GM18867 (cell line): ENCODE measurements around the gene SFXN5.
A peak's percentile ranks its signal among the peaks of the same experiment; 100 is the strongest.
"Not testable (repeated sequence)": the region's sequence is repeated elsewhere in the genome, so short reads cannot be mapped to it uniquely, and the experiment has no call there.

Source experiments
- ATAC-seq: cut with Tn5 transposase; IDR thresholded peaks from one replicate; pipeline ENCODE4 v1.9.1; 2021; ENCODE audit warnings: mild to moderate bottlenecking, moderate library complexity; ENCODE audit not compliant: unreplicated experiment

Gene SFXN5

DNA sequence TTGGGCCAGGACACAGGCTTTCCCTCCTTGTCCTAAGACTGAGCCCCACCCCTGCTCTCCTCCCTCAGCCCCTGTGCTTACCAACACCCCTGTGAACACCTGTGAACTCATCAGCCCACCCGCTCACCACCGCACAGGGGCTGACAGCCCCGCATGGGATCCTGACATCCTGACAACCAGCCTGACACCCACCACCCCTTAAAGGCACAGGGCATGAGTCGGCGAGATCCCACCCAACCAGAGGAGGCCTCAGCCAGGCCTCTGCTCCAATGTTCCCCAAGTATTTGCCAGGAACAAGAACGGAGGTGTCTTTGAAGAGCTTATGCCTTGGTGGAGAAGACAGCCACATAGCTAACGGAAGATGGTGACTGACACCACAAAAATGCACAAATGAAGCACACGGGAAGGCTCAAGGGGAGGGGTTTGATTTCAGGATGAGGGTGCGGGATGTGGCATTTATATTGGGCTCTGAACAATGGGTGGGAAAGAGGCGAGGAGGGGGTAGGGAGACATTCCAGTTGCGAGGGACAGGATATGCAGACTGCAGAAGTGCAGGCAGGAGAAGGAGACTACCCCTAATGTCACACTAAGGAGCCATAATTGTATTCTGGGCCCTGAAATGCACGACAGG is 30.2 kb upstream of the SFXN5 start:
- no peak for ATAC-seq

GRCh38 chr2:73100956-73101355 is 29.4 kb upstream of the SFXN5 start:
- ATAC-seq, result no peak

GRCh38 chr2:73099486-73099885 is 28.0 kb upstream of the SFXN5 start:
- ATAC-seq, result no peak

GRCh38 chr2:73095910-73096309 is 24.4 kb upstream of the SFXN5 start:
- no peak for ATAC-seq

- not testable (repeated sequence) for ATAC-seq
Measured at GRCh38 chr2:73093601-73094218, 22.2 kb upstream of the SFXN5 start.

- no peak for ATAC-seq
Measured at GRCh38 chr2:73092146-73092783, 20.8 kb upstream of the SFXN5 start.

GRCh38 chr2:73091696-73092095 is 20.2 kb upstream of the SFXN5 start:
- ATAC-seq, result no peak

GRCh38 chr2:73091164-73091563 is 19.7 kb upstream of the SFXN5 start:
- ATAC-seq, result no peak

DNA sequence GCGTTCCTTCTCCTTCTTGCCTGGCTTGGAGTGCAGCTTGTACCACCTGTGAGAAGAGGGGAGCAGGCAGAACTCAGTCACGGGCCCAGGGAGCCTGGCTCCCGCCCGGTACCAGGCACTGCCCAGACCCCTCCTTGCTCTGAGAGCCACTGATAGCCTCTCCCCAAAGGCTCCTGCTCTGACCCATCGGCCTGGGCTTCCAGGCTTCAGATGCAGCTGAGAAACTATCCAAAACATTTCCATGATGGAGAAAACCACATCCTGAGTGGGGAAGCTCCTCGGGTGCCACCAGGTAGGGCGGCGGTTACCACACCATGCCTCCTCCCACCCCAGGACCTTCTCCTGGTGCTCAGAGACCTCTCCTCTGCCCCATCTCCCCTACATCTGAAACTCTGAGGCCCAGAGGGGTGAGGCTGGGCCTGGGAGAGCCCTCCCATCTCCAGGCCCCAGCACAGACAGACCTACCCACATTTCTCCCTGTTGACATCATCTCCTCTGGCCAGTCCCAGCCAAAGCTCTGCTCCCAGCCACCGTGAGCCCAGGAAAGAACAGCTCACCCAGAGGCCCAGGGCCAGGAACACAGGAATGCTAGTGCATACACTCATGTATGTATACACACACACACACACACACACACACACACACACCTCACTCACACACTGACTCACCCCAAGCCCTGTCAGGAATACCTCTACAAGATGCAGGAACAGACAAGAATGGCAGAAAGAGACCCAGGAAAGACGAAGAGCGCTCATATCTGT is 17.9 kb upstream of the SFXN5 start:
- ATAC-seq, result no peak

- no peak for ATAC-seq
Measured at GRCh38 chr2:73088703-73089102, 17.2 kb upstream of the SFXN5 start.

- no peak for ATAC-seq
Measured at GRCh38 chr2:73088211-73088610, 16.7 kb upstream of the SFXN5 start.

- ATAC-seq, result no peak
Measured at GRCh38 chr2:73087311-73087710, 15.8 kb upstream of the SFXN5 start.

DNA sequence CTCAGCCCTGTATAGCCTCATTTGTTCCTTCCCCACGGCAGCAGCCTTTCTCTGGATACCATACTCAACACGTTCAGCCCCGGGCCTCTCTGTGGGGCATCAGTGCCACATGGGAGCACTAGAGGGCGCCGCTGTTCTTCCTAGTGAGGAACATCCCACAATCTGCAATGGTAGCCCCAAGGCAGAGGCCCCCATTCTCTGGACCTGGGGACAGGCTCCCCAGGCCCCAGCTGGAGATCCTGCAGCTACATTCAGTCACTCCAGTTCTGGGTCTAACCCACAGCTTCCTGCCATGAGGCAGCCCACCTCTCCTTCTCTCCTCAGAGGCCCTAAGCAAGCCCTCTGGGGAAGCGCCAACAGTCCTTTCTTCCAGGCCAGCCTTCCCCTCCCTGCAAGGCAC is 14.2 kb upstream of the SFXN5 start:
- ATAC-seq, result peak; percentile 92

DNA sequence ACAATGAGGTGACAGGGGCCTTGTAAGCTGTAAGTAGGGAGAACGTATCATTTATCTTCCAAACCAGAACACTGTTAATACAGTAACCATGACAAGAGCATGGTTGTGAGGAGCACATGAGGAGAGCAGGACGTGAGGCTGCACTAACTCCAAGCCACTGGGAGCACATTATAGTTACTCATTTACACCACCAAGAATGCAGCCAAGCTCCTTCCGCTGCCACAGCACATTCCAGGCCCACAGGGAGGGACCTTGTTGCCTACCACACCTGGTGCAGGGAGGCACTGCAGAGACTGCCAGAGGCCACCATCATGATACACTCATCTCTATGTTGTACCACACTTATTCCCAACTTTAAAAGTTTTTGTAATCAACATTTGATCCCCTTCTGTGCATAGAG is 13.5 kb upstream of the SFXN5 start:
- no peak for ATAC-seq

DNA sequence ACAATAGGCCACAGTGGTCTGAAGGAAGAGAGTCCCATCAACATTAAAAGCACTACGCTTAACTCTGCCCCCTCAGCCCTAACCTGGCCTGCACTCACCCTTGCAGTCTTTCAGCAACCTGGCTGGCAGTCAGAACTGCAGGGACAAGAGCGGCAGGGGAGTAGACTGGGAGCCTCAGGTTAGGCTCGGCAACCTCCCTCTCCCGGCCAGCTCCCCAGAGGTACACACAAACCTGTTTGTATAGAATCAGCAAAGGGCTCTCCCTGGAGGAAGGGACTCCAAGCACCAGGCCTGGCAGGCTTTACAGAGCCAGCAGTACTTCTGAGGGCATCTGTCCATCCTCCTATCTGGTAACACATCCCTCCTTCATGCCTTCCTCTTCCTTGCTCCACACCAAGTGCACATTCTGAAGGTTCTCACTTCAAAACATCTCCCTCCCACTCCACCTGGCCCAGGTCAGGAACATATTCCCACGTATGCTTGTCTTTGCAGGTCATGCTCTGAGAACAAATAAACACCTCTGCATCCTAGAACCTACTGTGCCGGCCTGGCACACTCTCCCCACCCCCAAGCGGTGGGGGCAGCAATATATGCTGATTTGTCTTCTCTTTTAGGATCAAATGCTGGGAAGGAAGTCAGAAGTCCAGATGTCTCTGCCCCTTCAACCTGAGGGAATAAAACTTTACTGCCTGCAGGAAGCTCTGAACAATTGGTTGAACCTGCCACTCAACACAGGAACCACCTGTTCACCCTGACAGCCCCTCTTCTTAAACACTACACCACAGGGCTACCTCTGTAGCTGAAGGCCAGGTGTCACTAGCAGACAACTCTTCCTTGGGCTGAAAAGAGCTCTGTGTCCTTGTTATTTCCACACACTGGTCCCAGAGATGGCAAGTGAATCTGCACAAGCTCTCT is 12.6 kb upstream of the SFXN5 start:
- no peak for ATAC-seq

GRCh38 chr2:73082523-73083410 is 11.3 kb upstream of the SFXN5 start:
- no peak for ATAC-seq

DNA sequence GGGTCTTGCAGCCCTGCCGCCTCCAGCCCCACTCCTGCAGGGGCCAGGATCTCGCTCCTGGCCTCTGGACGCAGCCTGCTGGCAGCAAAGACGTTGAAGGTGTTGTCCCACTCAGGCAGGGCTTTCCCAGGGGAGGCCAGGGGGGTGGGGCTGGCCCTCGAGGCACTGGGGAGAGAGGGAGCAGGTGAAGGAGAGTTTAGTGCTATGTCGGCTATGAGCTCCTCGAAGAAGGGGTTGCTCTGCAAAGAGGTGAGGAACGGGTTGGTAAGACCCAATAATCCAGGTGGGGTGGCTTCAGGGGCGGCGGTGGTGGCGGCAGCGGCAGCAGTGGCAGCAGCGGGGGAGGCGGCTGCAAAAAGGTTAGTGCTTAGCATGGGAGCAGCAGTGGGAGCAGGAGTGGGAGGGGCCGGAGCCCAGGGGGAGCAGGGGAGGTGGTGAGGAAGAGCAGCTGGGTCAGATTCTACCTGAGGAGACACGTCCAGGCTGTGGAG is 9.7 kb upstream of the SFXN5 start:
- ATAC-seq, result no peak

GRCh38 chr2:73080321-73081131 is 9.0 kb upstream of the SFXN5 start:
- no peak for ATAC-seq

- ATAC-seq, result no peak
Measured at GRCh38 chr2:73079636-73080035, 8.1 kb upstream of the SFXN5 start.
